HepG2 (cell line): Measurements from ENCODE around the gene COL18A1. TPM values are rescaled to one million over a fixed set of nuclear protein-coding genes. Genes with fewer than 3 reads are reported as not detected.
A peak's percentile ranks its signal among the peaks of the same experiment; 100 is the strongest.

Experiments
- ATF1 ChIP-seq: IDR thresholded peaks from 2 replicates; pipeline ENCODE4 v1.6.1; 2016; ENCODE audit warnings: mild to moderate bottlenecking, control low read depth
- ESRRA ChIP-seq: sonication (generic); formaldehyde crosslinking; IDR thresholded peaks from 2 replicates; pipeline ENCODE4 v1.5.1; 2020; ENCODE audit warnings: mild to moderate bottlenecking, low read depth, missing genetic modification reagents
- FOSL1 ChIP-seq: sonication (generic); formaldehyde crosslinking; IDR thresholded peaks from 2 replicates; pipeline ENCODE4 v1.9.0; 2021; ENCODE audit warnings: missing genetic modification reagents, borderline replicate concordance
- HNRNPH1 ChIP-seq: fragments of 200-400 bp; formaldehyde crosslinking; optimal IDR thresholded peaks from 2 replicates; pipeline ENCODE3; 2017; ENCODE audit warnings: mild to moderate bottlenecking, low read depth, low read length
- KDM2A ChIP-seq: sonication (generic); formaldehyde crosslinking; IDR thresholded peaks from 2 replicates; pipeline ENCODE4 v1.4.0; 2020; ENCODE audit warnings: low read depth, missing genetic modification reagents, borderline replicate concordance
- KDM5A ChIP-seq: fragments of 200-600 bp; sonication (generic); IDR thresholded peaks from 2 replicates; pipeline ENCODE4 v1.7.0; 2018; ENCODE audit warnings: antibody characterized with exemption, mild to moderate bottlenecking, low read length, borderline replicate concordance
- MED1 ChIP-seq: sonication (generic); formaldehyde crosslinking; IDR thresholded peaks from 2 replicates; pipeline ENCODE4 v1.4.0; 2020; ENCODE audit warnings: missing genetic modification reagents
- NFIB ChIP-seq: sonication (generic); formaldehyde crosslinking; IDR thresholded peaks from 2 replicates; pipeline ENCODE4 v1.9.0; 2021; ENCODE audit warnings: missing genetic modification reagents, mild to moderate bottlenecking, borderline replicate concordance
- PHF21A ChIP-seq: sonication (generic); formaldehyde crosslinking; IDR thresholded peaks from 2 replicates; pipeline ENCODE4 v1.5.0; 2020; ENCODE audit warnings: mild to moderate bottlenecking, missing genetic modification reagents
- POLR2A ChIP-seq, 2 experiments: IDR thresholded peaks; 2 replicates each; pipeline ENCODE4 v1.6.1; 2011; ENCODE audit warnings: low read depth in 2 of 2, low read length in 2 of 2, mild to moderate bottlenecking in 1 of 2, moderate library complexity in 1 of 2; ENCODE audit not compliant: insufficient read depth in 1 of 2
- PRMT3 ChIP-seq: sonication (generic); formaldehyde crosslinking; IDR thresholded peaks from 2 replicates; pipeline ENCODE4 v1.8.1; 2022; ENCODE audit warnings: low read depth, mild to moderate bottlenecking, moderate library complexity, missing genetic modification reagents, borderline replicate concordance
- SALL1 ChIP-seq: sonication (generic); formaldehyde crosslinking; IDR thresholded peaks from 2 replicates; pipeline ENCODE4 v1.8.0; 2022; ENCODE audit warnings: mild to moderate bottlenecking, missing genetic modification reagents
- SOX13 ChIP-seq, 3 experiments: fragments of 450-650 bp in 1 of 3; sonication (generic) in 1 of 3; formaldehyde crosslinking in 1 of 3; IDR thresholded peaks in 2 of 3; conservative IDR thresholded peaks in 1 of 3; 2 replicates each; pipeline versions ENCODE4 v1.5.0 to v1.6.1; 2016 to 2020; ENCODE audit warnings: antibody characterized with exemption in 1 of 3, mild to moderate bottlenecking in 1 of 3, missing compliant biosample characterization in 1 of 3, missing genetic modification reagents in 1 of 3, moderate library complexity in 1 of 3
- SRSF9 ChIP-seq: fragments of 200-400 bp; formaldehyde crosslinking; IDR thresholded peaks from 2 replicates; pipeline ENCODE4 v1.6.1; 2018; ENCODE audit warnings: borderline replicate concordance, mild to moderate bottlenecking, low read depth, low read length; ENCODE audit not compliant: insufficient read depth, poor library complexity, severe bottlenecking
- ZNF136 ChIP-seq: sonication (generic); formaldehyde crosslinking; IDR thresholded peaks from 2 replicates; pipeline ENCODE4 v1.8.1; 2022; ENCODE audit warnings: low read depth, mild to moderate bottlenecking, moderate library complexity, missing genetic modification reagents
- ZNF432 ChIP-seq: sonication (generic); formaldehyde crosslinking; IDR thresholded peaks from 2 replicates; pipeline ENCODE4 v1.5.0; 2020; ENCODE audit warnings: missing genetic modification reagents, mild to moderate bottlenecking, borderline replicate concordance
- ZNF746 ChIP-seq: sonication (generic); formaldehyde crosslinking; IDR thresholded peaks from 2 replicates; pipeline ENCODE4 v1.8.0; 2022; ENCODE audit warnings: mild to moderate bottlenecking, missing genetic modification reagents
- ZSCAN31 ChIP-seq: sonication (generic); formaldehyde crosslinking; IDR thresholded peaks from 2 replicates; pipeline ENCODE4 v1.5.0; 2020; ENCODE audit warnings: low read depth, mild to moderate bottlenecking, missing genetic modification reagents
- polyA plus RNA-seq, 8 experiments: library from polyadenylated mRNA; depleted of rRNA in 3 of 8; stranded (reverse) in 7 of 8; unstranded in 1 of 8; fragments of >200 nt; fragmentation: Illumina TruSeq in 4 of 8; extraction: Trizol in 4 of 8; gene quantifications; 2 replicates each; pipeline versions ENCODE4 v1.2.1 to v1.2.3, GENCODE V29; 2011 to 2016; ENCODE audit warnings: low read depth in 4 of 8, missing spikeins in 1 of 8, mixed read lengths in 1 of 8; ENCODE audit not compliant: insufficient read depth in 1 of 8
- total RNA-seq, 5 experiments: library from RNA; depleted of rRNA; stranded (reverse); fragments of >200 nt; fragmentation: Illumina TruSeq; extraction: Trizol; gene quantifications; 2 replicates each; pipeline ENCODE4 v1.2.3, GENCODE V29; 2016; ENCODE audit warnings: low read depth in 1 of 5
- TF ChIP-seq, protein P1 (sequence below): sonication (generic); formaldehyde crosslinking; conservative IDR thresholded peaks from 2 replicates; pipeline ENCODE4 v1.8.0; 2022; ENCODE audit warnings: low read depth, missing genetic modification reagents
- TF ChIP-seq, protein P2 (sequence below): sonication (generic); formaldehyde crosslinking; IDR thresholded peaks from 2 replicates; pipeline ENCODE4 v1.4.0; 2020; ENCODE audit warnings: missing genetic modification reagents, borderline replicate concordance
- TF ChIP-seq, protein P3 (sequence below): sonication (generic); formaldehyde crosslinking; IDR thresholded peaks from 2 replicates; pipeline ENCODE4 v1.4.0; 2020; ENCODE audit warnings: missing genetic modification reagents, low read depth, mild to moderate bottlenecking, borderline replicate concordance
- TF ChIP-seq, protein P4 (sequence below): sonication (generic); formaldehyde crosslinking; IDR thresholded peaks from 2 replicates; pipeline ENCODE4 v1.4.0; 2020; ENCODE audit warnings: missing genetic modification reagents, borderline replicate concordance

Gene COL18A1
- total and polyA plus RNA-seq, 2 of the 13 experiments (the other 11 are each of a cell fraction or from before 2014, with no cell fraction given): 79.0 to 102 TPM

DNA sequence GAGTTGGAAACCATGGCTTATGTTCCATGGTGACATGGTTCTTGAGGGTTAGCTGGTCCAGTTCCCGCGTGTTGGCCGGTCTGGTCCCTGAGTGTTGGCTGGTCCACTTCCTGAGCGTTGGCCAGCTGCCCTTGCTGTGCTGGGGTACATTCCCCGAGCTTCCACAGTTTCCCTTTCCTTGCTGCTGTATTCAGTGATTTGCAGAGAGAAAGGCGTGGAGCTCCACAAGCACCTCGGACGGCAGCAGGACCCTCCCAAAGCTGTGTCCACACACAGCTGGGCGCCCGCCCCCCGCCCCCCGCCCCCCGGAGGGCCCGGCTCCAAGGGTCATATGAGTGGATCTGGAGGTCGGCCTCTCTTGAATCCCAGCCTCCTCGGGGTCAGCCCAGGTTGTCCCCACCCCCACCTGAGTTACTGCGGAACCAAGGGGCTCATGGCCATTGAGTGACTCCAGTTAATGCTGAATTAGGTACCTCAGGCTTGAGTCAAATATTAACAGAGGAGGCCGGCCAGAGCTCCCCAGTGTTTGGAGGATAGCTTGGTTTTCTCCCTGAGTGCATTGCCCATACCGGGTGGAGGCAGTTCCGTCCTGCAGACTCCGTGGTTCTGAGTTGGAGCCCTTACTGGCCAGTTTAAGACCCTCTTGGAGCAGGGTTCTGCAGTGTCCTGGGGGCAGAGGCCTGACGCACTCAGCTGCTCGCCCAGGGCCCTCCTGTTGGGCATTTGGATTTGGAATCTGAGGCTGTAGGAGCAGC, 18.4 kb downstream of the COL18A1 start (continued):
- TF ChIP-seq, protein P1, sequence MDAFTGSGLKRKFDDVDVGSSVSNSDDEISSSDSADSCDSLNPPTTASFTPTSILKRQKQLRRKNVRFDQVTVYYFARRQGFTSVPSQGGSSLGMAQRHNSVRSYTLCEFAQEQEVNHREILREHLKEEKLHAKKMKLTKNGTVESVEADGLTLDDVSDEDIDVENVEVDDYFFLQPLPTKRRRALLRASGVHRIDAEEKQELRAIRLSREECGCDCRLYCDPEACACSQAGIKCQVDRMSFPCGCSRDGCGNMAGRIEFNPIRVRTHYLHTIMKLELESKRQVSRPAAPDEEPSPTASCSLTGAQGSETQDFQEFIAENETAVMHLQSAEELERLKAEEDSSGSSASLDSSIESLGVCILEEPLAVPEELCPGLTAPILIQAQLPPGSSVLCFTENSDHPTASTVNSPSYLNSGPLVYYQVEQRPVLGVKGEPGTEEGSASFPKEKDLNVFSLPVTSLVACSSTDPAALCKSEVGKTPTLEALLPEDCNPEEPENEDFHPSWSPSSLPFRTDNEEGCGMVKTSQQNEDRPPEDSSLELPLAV (CRISPR knock-in tag): no peak
- TF ChIP-seq, protein P2, sequence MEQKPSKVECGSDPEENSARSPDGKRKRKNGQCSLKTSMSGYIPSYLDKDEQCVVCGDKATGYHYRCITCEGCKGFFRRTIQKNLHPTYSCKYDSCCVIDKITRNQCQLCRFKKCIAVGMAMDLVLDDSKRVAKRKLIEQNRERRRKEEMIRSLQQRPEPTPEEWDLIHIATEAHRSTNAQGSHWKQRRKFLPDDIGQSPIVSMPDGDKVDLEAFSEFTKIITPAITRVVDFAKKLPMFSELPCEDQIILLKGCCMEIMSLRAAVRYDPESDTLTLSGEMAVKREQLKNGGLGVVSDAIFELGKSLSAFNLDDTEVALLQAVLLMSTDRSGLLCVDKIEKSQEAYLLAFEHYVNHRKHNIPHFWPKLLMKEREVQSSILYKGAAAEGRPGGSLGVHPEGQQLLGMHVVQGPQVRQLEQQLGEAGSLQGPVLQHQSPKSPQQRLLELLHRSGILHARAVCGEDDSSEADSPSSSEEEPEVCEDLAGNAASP (CRISPR knock-in tag): peak; percentile 97
- TF ChIP-seq, protein P3, sequence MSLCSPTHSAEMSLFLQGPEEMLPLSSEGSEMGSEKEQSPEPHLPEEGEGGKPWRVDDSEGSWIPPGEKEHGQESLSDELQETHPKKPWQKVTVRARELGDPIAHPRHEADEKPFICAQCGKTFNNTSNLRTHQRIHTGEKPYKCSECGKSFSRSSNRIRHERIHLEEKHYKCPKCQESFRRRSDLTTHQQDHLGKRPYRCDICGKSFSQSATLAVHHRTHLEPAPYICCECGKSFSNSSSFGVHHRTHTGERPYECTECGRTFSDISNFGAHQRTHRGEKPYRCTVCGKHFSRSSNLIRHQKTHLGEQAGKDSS: peak; percentile 43; the same call in 1 of the 2 replicates
- TF ChIP-seq ZSCAN31 (CRISPR knock-in tag) (peak; percentile 48; the same call in 1 of the 2 replicates), ZNF746 (peak; percentile 61; the same call in 1 of the 2 replicates), FOSL1 (CRISPR knock-in tag) (no peak), MED1 (peak; percentile 55), ZNF432 (no peak), PRMT3 (CRISPR knock-in tag) (no peak), KDM2A (CRISPR knock-in tag) (no peak), ZNF136 (CRISPR knock-in tag) (no peak), SOX13 (IDR thresholded peaks at IDR 0.05) (no peak), SOX13 (CRISPR knock-in tag; conservative IDR thresholded peaks at IDR 0.05 in 1 of 2, IDR thresholded peaks at IDR 0.05 in 1 of 2) (peak in 1 of 2 experiments; percentile 52; a peak in 2 of 4 replicates), SALL1 (CRISPR knock-in tag) (peak; percentile 79), POLR2A (IDR thresholded peaks at IDR 0.05; ENCODE audit: insufficient read depth in 1 of 2, low read depth in 2 of 2, low read length in 2 of 2) (peak in 1 of 2 experiments; percentile 64; a peak in 2 of 4 replicates), SRSF9 (no peak), PHF21A (CRISPR knock-in tag) (peak; percentile 87), KDM5A (no peak), ATF1 (CRISPR knock-in tag) (no peak), ESRRA (0 out of 2 replicates have a peak, but pooled peaks have one; percentile 51), NFIB (CRISPR knock-in tag) (no peak), HNRNPH1 (no peak)
- TF ChIP-seq, protein P4, sequence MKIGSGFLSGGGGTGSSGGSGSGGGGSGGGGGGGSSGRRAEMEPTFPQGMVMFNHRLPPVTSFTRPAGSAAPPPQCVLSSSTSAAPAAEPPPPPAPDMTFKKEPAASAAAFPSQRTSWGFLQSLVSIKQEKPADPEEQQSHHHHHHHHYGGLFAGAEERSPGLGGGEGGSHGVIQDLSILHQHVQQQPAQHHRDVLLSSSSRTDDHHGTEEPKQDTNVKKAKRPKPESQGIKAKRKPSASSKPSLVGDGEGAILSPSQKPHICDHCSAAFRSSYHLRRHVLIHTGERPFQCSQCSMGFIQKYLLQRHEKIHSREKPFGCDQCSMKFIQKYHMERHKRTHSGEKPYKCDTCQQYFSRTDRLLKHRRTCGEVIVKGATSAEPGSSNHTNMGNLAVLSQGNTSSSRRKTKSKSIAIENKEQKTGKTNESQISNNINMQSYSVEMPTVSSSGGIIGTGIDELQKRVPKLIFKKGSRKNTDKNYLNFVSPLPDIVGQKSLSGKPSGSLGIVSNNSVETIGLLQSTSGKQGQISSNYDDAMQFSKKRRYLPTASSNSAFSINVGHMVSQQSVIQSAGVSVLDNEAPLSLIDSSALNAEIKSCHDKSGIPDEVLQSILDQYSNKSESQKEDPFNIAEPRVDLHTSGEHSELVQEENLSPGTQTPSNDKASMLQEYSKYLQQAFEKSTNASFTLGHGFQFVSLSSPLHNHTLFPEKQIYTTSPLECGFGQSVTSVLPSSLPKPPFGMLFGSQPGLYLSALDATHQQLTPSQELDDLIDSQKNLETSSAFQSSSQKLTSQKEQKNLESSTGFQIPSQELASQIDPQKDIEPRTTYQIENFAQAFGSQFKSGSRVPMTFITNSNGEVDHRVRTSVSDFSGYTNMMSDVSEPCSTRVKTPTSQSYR (CRISPR knock-in tag): peak; percentile 84; the same call in 1 of the 2 replicates
